DMS153 treated with DMSO at 0.1 percent for 48 hours (cell line): ENCODE measurements around the gene FOSL2.
A peak's percentile ranks its signal among the peaks of the same experiment; 100 is the strongest.

Source experiments
- DNase-seq: peaks from one replicate; lab custom pipeline; 2025; ENCODE audit not compliant: unreplicated experiment; lab: John Stamatoyannopoulos, UW

The FOSL2 gene

DNA sequence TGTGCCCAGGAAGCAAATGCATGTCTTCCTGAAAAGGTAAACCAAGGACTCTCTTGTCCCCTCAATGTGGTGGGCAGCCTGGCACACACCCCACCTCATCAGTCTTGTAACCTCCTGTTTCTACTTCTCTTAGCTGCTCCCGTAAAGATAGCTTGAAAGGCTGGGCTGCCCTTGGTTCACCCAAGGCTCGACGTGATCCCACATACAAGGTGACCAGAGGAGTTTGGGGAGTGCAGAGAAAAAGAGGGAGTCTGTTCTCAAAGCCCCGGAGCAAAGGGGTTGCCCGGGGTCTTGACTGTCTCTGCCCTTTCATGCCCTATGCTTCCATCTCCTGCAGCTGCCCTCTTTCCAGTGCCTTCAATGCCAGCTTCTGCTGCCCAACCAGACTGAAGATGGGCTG, 18.3 kb upstream of the FOSL2 start:
- no peak for DNase-seq

DNA sequence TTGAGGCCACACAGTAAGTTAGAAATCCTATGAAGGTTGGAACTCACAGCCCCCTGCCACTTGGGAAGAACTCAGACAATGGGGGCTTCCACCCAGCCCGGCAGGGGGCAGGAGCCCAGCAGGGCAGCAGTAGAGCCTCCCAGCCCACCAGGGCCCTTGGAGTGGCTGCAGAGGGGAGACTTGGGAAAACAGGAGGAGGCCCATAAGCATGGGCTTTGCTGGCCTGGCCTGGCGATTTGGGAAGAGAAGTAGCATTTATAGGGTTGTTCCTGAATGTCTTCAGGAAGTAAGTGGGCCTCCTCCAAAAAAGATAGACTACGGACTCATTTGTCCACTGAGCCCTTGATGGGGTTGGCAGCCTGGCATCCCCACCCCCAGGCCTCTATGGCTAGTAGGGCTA, 17.4 kb upstream of the FOSL2 start:
- DNase-seq = no peak

DNA sequence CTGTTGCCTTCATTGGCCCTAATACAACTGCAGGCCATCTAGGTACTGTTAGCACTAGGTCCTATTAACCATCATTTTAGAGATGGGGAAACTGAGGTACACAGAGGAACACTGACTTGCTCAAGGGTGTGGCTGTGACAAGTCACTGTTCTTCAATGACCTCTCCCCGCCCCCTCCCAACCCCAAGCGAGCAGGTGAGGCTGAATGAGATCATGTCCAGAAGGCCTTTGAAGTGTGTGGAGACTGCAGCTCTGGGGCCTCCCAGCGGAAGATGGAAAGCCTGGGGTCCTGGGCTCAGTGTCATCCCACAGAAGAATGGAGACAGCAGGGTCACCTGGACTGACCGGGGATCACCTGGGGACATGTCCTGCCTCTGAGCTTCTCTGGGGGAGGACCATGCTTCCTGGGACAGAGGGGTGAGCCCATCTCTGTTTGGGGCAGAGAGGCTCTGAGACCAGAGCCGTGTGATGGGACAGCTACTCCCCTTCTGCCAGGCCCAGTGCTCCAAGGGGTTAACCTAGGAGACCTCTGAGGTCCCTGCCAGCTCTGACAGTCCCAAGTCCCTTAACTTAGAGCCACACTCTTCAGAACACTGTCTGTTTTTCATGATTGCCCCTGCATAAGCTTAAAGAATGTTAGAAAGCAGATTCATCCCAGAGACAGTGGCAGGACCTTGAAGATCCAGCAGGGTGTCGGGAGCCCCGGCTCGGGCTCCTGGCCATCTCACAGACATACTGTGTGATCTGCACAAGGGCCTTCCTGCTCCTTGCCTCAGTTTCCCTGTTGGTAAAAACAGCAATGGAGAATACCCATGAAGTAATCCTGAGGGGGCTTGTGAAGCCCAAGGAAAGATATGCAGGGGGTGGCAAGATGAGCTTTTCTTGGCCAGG, 16.7 kb upstream of the FOSL2 start:
- DNase-seq = no peak

DNA sequence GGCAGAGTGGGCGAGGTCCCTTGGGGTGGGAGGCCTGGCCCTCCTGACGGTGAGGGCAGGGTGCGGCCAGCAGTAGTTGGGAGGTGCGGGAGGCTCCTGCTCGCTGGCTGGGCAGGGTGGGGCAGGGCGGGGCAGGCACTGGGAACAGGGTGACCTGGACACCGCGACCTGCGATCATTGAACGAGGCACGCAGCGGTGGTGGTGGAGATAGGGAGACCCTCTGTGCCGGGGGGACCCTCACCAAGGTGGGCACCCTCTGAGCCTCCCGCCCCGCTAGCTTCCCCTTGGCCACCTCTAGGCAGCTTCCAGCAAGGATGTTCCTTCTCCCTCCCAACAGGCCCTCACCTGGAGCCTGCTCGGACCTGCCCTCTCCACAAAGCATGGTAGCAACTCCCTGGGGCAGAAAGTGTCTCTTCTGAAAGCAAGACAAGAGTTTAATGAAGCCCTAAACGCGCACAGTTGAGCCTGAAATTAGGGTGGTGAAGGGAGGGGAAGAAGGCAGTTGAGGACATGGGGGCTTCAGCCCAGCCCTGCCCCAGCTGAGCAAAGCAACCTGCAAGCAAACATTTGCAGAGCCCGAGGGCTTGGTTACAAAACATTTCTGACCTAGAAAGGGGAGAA, 15.4 kb upstream of the FOSL2 start:
- DNase-seq = no peak

DNA sequence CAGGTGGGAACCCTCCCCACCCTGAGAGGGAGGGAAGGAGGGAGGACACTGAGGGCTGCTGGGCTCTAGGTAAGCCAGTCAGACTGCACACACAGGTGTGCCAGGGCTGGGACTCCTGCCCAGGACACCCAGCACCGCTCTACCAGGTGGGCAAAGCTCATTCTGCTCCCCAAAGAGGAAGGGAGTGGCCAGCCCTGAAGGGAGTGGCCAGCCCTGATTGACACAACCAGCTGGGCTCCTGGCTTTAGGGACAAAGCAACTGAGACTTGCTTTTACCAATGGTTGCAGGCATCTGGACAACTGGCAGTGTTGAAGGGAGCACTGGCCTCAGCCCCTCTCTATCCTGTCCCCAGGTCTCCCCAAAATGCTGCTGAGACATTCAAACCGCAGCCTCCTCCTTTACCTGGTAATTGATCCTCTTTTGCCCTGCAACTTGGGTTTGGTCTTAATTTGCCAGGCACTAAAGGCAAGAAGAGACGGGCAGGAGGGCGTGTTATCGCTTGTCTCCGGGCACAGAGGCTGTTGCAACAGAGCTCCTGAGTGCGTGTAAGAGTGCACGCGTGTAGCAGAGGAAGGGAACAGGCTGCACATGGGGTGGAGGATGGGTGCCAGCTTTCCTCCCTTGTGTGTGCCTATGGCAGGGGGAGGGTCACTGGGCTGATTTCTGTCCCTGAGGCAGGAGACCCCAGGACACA, 14.5 kb upstream of the FOSL2 start:
- DNase-seq = no peak

DNA sequence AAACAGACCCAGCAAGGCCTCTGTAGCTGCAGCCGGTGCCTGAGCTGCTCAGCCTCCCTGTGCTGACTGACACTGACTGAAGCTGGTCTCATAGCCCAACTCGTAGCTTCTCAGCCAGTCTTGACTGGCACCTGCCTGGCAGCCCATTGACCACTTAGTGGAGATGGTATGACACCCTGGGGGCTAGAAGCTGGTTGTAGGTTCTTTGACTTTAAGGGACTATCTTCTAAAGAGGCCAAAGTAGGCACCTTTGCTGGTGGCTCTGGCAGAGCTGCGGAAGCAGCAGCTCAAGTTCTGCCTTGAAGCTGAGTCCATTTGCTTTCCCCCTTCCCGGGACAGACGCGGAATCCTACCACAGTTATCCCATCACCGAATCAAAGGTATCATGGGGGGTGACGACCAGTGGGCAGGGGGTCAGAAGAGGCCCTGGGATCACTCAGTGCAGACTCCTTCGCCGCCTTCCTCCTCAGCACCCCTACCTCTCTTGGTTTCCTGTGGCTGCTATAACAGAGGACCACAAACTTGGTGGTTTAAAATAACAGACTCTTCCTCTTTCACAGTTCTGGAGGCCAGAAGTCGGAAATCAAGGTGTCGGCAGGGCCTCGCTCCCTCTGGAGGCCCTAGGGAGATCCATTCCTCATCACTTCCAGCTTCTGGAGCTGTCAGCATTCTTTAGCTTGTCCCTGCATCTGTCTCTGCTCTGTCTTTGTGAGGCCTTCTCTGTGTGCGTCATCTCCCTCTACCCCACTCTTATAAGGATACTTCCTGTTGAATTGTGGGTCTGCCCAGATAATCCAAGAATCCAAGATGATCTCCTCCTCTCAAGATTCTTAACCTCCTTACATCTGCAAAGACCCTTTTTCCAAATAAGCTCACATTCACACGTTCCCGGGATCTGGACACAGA, 13.7 kb upstream of the FOSL2 start:
- DNase-seq = no peak

DNA sequence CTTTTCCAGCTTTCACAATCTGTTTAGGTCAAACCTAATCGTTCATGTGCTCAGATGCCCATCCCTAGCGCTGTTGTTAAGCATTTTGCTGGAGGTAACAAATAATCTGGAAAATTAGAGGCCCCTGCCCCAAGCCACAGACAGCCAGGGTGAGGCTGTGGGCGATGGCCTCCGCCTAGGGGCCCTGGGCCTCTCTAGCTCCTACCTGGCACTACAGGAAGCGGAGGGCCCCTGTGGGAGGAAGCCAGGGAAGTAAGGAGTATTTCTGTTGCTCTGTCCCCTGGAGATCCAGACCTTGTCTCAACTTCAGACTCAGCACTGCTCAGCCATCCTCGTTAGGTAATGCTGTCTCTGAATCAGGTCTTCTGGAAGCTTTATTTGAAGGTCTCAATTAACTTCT, 12.4 kb upstream of the FOSL2 start:
- no peak for DNase-seq

DNA sequence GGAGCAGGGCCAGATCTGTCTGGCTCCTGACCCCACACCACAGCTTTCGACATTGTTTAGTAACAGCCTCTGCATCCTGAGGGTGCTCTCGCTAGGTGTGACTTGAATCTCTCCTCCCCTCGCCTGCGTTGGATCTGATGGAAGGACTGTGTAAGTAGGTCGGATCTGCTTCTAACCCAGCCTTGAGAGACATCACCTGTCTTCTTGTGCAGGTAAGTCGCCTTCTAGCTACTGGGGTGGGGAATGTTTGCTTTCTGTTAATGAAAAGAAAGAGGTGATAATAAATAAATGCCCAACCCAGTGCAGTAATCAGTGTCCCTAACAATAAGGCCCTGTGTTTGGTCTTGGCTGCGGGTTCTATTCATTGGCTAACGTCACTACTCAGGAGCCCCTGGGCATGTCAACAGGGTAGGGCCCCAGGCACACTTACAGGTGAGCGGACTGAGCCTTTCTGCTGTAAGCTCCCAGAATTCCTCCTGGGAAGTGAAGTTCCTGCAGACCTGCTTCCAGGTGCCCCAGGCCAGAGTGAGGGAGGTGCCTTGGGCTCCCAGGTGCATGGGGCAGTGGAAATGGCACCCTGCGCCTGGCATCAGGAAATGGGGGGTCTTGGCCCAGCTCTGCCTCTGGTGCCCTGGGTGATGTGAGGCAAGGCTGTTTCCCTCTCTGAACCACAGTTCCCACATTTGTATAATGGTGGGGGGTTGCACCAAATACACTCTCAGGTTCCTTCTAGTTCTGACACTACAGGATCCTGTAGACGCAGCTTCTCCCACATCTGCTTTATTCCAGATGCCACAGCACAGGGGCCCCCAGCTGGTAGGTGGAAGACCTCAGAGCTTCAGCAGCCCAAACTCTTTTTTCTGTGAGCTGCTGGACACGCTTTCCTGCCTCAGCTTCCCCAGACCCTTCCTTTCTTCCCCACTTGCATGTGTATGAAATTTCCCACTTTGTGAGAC, 11.2 kb upstream of the FOSL2 start:
- no peak for DNase-seq

DNA sequence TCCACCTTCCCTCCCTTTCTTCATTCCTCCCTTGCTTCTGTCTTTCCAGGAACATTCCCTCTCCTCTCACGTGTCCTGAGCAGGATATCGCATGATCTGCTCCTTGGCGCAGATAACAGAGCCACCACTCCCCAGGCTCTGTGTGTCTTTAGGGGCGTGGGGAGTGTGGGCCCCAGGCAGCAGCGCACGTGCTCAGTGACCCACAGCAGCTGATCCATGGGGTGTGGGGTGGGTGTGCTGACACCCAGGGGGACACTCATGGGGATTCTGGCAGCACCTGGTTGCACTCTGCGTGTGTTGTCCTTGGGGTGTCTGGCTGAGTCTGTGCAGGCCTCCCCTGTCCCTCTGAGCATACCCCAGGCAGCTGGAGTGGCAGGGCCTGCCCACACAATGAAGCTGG, 9.9 kb upstream of the FOSL2 start:
- DNase-seq = no peak

DNA sequence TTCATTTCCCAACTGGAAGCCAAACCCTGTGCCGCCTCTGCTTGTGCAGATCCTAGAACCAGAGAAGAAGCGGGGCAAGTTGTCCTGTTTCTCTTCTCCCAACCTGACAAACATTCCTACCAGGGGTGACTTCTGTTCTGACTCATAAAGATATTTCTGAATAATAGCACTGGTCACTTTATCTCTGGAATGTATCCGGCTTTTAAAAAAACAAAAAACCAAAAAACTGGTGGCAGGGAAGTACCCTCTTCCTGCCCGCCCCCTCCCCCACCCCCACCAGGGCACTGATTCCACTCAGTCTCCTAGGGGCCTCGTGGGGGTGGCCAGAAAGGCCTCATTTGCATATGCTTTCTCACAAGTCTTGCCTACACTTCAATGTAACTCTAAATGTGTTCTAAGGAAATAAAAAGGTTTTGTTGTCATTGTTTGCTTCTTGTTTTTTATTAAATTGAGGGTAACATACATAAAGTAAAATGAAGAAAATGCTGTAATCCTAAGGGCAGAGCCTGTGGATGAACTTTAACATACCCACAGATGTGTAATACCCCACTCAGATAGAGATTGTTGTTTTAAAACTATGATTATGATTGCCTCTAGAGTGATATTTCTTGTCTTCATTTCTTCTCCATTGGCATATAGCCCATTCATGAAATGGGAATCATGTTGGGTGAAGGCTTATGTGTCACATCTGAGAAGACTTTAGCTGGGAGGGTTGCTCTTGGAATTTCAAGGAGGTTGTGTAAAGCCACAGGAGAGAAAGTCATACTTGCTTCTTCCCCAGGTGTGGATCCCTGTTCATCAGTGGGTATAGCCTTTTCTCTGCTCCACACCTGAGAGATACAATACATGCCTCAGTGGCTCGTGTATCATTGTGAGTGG, 5.3 kb upstream of the FOSL2 start:
- no peak for DNase-seq

DNA sequence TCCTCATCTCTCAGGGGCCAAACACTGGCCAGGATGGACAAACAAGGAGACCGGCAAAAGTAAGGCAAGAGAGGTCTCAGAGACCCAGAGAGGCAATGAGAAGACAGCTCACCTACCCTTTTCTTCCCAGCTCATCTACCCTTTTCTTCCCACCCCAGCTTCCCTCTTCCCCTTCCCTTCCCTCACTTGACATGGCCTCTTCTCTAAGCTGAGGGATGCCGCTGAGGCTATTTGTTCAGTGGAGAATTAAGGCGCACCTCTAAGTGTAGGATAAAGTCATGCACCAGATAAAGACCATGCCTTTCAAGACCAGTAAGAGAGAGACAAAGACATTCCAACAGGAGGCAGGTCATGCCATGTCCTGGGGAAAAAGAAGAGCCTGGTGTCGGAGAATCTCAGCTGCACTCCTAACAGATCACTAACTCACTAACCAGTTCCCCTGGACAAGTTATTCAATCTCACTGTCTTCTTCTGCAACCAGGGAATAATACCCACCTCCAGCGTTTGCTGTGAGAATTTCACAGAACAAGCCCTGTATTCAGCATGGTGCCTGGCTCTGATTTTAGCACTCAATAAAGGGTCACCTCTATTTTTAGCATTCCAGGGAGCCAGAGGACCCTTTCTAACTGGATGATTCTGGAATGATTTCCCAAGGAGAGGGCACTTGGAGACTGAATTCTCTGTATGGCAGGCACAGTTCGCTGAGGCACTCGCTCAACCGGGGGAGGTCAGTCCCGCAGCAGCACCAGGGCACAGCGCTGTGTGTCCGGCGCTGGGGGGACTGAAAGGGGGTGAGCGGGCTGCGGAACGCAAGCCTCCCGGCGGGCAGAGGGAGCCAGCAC, 3.0 kb upstream of the FOSL2 start:
- DNase-seq = no peak

DNA sequence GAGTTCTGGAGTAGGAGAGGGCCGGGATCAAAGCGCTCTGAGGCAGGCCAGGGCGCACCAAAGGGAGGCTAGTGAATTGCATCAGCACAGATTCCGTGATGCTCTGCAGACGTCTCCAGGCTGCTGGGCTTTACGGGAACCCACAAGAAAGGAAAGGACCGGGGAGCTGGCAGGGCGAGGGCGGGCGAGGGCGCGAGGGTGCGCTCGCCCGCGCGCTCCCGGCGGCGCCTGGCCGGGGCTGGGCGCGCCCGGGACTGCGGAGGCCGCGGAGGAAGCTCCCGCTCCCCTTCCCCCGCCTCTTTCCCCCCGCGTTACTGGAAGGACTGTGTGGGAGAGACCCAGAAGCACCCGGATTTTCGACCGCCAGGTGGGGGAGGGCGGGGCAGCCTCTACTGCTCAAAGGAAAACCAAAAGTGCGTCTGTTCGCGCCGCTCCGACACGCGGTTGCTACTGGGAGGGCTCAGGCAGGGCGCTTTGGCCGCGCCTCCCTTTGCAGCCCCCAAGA, 2.4 kb upstream of the FOSL2 start:
- DNase-seq = peak; percentile 70

DNA sequence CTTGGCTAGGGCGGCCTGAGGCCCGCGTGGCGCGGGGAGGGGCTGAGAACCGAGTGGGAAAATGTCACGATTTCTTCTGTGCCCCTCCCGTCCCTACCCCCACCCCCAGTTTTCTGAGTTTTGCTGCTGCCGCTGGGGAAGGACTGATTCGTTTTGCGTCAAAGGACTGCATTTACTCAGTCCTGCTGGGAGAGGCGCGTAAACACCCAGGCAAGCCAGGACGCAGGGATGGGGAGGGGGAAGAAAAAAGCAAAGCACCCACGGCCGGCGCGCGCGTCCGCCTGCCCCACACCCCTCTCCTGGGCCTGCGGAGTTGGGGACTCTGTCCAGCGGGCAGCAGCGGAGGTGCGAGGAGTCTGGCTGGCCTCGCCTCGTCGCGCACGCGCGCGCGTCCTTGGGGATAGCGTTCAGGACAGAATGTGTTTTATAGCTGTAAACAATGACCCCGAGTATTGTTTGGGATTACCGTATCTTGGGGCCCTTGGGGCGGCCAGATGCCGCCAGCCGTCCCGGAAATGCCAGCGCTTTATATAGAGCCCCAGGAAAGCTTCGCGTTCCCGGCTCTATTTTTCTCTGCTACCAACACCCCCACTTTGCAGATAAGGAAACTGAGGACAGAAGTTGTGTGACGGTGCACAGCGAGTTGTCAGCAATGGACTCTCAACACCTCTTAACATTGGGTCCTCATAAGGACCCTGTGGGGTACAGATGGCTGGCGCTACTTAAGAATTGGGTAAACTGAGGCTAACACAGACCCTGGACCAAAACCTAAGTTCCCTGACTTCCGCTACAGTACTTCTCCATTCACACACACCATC, 1.7 kb upstream of the FOSL2 start:
- DNase-seq = peak; percentile 34

DNA sequence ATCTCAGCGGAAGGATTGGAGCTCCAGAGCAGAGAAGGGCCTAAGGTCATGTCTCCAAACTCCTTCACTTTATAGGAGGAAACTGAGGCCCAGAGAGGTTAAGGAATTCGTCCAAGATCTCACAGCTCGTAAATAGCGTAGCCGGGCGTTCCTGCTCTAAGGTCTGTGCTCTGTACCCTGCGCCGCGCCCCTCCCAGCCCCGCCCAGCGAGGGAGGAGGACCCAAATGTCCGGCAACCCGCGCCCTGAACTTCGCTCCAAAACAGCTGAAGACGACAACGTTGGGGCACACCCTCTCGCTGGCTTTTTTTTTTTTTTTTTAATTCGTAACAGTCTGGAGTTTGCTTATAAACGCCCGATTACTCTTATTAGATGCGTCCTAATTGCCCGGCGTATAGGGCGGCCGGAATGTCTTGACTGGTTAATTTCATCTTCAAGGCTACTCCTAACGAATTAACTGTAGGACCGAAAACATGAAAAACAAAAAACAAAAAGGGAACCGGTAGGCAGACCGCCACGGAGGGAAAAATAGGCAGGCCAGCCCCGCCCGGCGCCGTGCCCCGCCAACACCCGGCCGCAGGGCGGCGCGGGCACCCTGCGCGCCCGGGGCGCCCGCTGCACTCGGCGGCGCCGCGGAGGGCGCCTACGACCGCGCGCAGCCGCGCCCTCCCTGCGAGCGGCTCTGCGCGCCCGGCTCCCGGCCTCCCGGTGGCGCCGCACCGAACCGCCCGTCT, 928 bp upstream of the FOSL2 start:
- peak; percentile 60 for DNase-seq

DNA sequence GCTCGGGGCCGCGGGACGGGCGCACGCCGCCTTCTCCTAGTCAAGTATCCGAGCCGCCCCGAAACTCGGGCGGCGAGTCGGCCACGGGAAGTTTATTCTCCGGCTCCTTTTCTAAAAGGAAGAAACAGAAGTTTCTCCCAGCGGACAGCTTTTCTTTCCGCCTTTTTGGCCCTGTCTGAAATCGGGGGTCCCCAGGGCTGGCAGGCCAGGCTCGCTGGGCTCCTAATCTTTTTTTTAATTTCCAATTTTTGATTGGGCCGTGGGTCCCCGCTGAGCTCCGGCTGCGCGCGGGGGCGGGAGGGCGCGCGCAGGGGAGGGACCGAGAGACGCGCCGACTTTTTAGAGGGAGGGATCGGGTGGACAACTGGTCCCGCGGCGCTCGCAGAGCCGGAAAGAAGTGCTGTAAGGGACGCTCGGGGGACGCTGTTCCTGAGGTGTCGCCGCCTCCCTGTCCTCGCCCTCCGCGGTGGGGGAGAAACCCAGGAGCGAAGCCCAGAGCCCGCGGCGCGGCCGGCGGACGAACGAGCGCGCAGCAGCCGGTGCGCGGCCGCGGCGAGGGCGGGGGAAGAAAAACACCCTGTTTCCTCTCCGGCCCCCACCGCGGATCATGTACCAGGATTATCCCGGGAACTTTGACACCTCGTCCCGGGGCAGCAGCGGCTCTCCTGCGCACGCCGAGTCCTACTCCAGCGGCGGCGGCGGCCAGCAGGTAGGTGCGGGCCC, 617 bp downstream of the FOSL2 start:
- DNase-seq = no peak
